Fibroblast of pulmonary artery (primary cell): ENCODE measurements around the gene IGFBP5.
A peak's percentile ranks its signal among the peaks of the same experiment; 100 is the strongest.

Experiments used
- DNase-seq: peaks from one replicate; pipeline ENCODE4 v3.0.0-alpha.2; 2010; ENCODE audit warnings: low read depth
- H3K4me3 ChIP-seq: replicated peaks from 2 replicates; pipeline ENCODE4 v1.5.1; 2011; ENCODE audit warnings: low read depth, mild to moderate bottlenecking, control low read depth, low read length, moderate library complexity
- CTCF ChIP-seq: IDR thresholded peaks from 2 replicates; pipeline ENCODE4 v1.5.1; 2011; ENCODE audit warnings: mild to moderate bottlenecking, control low read depth, low read length, inconsistent platforms; ENCODE audit errors: missing control alignments

Gene IGFBP5

GRCh38 chr2:216650626-216651257 is 44.6 kb downstream of the IGFBP5 start:
- no peak for TF ChIP-seq CTCF
- no peak overlapping the region for H3K4me3 ChIP-seq
- DNase-seq: no peak

- H3K4me3 ChIP-seq: no peak overlapping the region
- TF ChIP-seq CTCF: no peak
- DNase-seq: no peak
These were observed 45.8 kb downstream of the IGFBP5 start for GRCh38 chr2:216649574-216649973.

- TF ChIP-seq CTCF: no peak
- no peak overlapping the region for H3K4me3 ChIP-seq
- peak; percentile 50 for DNase-seq
These were observed 47.2 kb downstream of the IGFBP5 start for GRCh38 chr2:216648105-216648504.

- no peak for DNase-seq
- no peak overlapping the region for H3K4me3 ChIP-seq
- no peak for TF ChIP-seq CTCF
These were observed 49.2 kb downstream of the IGFBP5 start for GRCh38 chr2:216646116-216646515.

- H3K4me3 ChIP-seq: no peak overlapping the region
- DNase-seq: no peak
- no peak for TF ChIP-seq CTCF
These were observed 49.8 kb downstream of the IGFBP5 start for GRCh38 chr2:216645636-216645950.

- no peak for TF ChIP-seq CTCF
- DNase-seq: no peak
- no peak overlapping the region for H3K4me3 ChIP-seq
These were observed 50.3 kb downstream of the IGFBP5 start for GRCh38 chr2:216644842-216645635.
